SW 1271 (cell line): ENCODE data around the gene CYB561.
A peak's percentile ranks its signal among the peaks of the same experiment; 100 is the strongest.

Source experiments
- DNase-seq, 2 experiments: peaks; one replicate each; lab custom pipeline; 2025; lab: John Stamatoyannopoulos, UW

Gene CYB561

DNA sequence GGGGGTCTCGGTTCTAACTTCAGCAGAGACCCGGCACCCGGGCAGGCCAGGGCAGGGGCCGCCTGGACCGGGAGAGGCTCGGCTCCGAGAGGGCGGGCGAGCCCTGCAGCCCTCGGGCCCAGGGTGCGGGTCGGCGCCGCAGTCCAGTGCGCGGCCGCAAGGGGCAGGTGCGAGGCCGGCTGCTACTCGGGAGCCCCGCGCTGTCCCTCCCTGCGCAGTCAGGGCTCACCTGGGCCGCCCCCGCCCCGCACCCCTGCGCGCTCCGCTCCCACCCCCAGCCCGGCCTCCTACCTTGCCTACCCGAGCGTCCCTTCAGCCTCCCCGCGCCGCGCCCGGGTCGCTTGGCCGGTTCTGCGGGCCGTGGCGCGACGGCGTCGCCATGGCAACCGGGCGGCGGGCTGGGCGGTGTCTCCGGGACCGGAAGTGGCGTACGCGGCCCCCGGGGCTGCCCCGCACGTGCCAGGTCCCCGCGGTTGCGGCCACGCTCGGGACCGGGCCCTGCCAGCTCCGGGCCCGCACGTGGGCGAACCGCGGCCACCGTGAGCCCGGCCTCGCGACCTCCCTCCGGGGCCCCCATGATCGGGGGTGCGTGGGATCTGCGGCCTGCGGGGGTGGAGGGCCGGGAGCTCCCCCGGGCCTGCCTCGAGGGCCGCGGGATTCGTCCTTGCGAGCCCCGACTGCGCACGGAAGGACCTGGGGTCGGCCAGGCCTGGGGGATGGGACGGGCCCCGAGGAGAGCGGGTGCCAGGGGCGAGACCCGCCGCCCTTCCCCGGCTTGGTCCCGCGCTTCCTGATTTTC, at the start of gene CYB561:
TSS of gene CYB561 (minus strand) at position 353 of the 799 bp plus-strand sequence. CDS start 8,759 bp downstream, outside the sequence.
- DNase-seq, result peak in 1 of 2 experiments; percentile 43

DNA sequence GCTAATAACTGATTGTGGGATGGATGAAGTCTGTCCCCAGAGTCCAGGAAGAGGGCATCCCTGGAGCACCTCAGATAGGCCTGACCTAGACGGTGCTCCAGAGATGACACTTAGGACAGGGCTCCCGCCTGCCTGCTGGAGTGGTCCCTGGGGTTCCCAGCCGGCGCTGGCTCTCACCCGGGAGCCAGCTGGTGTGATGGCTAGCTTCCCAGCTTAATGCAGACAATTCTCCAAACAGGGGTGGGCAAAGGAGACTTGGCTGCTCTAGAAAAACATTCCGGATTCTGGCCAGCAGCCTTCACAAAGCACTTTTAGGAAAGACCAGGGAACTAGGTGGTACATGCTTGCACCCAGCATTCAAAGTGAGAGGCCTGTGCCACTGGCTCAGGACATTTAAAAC, 49.4 kb upstream of the CYB561 start:
- no peak for DNase-seq

DNA sequence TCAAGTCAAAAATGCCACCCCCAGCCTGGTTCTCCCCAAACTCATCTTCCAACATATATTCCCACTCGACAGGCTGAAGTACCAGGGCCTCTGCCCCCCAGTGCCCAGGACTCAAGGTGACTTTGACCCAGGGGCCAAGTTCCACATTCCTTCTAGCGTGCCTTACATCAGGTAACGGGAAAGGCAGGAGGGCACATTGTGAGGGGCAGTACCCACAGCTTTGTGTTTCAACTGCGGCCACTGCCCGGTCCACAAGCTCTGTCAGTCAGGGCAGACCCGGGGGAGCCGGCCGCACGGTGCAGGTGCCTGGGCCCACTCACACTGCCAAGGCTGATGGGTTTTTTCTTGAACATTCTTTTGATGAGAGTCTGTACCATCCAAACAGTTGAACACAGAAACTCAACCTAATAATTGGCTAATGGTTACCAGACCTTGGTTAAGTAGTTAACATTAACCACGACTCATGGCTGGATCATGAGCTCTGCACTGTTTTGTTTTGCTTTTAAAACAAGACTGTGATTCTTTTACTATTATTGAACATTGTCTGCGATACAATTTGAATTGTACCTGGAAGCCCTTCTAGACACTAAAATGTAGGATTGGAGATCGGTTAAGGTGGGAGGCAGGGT, 48.3 kb upstream of the CYB561 start:
- DNase-seq, result no peak

GRCh38 chr17:63493411-63493810, 47.3 kb upstream of the CYB561 start:
- no peak for DNase-seq

GRCh38 chr17:63492940-63493339, 46.8 kb upstream of the CYB561 start:
- DNase-seq, result no peak

DNA sequence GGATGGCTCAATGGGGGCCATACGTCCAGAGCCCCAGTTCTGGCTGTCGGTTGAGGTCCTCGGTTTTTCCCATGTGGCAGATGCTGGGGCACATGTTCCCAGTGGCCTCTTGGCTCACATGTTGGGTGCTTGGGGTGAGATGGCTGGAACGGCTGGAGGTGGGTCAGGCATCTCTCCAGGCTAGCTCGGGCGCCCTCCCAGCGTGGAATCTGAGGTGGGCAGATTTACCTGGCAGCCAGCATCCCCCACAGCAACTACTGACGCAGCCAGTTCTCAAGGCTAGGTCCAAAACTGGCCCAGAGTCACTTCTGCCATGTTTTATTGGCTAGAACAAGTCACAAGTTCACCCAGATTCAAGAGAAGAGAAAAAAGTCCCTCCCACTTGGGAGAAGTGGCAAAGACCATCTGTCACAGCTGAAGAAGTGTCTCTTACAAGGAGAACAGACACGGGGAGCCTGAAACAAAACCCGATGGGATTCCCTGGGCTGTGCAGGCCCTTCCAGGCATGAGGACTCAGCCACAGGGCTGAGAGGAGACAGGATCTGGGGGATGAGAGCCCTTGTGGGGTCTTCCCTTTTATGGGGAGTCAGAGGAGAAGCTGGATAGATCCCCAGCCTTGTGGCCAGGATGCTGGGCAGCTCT, 46.0 kb upstream of the CYB561 start:
- no peak for DNase-seq

DNA sequence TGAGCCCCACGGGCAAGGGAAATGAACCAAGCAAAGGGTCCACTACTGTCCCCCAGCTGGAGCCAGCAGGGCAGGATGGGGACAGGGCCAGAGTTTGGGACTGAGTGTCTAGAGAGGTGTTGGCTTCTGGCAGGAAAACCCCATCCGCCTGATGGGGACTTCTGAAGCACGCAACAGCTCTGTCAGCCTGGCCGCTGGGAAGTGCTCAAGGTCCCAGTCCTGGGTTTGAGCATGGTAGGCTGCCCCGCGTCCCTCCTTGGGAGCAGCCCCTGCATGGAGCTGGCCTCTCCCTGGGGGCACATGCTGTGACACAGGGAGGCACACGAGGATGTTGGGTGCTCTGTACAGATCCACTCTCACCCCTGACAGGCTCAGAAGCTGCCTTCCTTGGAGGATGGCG, 45.3 kb upstream of the CYB561 start:
- DNase-seq, result no peak

- no peak for DNase-seq
These were observed 44.8 kb upstream of the CYB561 start for GRCh38 chr17:63490858-63491400.

GRCh38 chr17:63490329-63490728, 44.2 kb upstream of the CYB561 start:
- DNase-seq, result no peak

- no peak for DNase-seq
These were observed 43.2 kb upstream of the CYB561 start for GRCh38 chr17:63489291-63489690.

DNA sequence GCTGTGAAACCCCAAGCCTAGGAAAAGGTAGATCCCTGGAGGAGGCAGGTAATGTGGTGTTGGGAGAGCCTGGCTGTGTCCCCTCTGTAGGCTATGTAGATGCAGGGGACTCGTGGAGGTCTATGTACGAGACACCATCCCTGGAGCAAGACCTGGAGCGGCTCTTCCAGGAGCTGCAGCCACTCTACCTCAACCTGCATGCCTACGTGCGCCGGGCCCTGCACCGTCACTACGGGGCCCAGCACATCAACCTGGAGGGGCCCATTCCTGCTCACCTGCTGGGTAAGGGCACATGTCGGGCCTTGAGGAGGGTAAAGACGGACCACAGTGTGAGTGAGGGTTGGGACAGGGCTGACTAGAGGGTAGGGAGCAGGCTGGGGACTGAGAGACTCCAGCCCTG, 42.7 kb upstream of the CYB561 start:
- no peak for DNase-seq

- no peak for DNase-seq
These were observed 40.9 kb upstream of the CYB561 start for GRCh38 chr17:63487014-63487339.

- no peak for DNase-seq
These were observed 40.4 kb upstream of the CYB561 start for GRCh38 chr17:63486317-63487013.

GRCh38 chr17:63483655-63484575, 37.8 kb upstream of the CYB561 start:
- no peak for DNase-seq

DNA sequence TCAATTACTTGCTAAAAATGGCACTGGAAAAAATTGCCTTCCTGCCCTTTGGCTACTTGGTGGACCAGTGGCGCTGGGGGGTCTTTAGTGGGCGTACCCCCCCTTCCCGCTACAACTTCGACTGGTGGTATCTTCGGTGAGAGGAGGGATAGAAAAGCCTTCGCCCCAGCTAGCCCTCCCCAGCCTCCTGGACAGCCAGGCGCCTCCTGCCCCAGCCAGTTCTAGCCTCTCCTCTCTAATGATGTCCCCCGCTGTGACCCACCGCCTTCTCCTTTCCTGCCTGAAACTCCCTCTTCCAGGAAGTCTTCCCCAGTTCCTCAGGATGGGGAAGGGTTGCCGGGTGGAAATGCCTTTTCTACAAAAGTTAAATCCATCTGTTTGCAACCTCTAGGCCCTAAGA, 36.9 kb upstream of the CYB561 start:
- no peak for DNase-seq

DNA sequence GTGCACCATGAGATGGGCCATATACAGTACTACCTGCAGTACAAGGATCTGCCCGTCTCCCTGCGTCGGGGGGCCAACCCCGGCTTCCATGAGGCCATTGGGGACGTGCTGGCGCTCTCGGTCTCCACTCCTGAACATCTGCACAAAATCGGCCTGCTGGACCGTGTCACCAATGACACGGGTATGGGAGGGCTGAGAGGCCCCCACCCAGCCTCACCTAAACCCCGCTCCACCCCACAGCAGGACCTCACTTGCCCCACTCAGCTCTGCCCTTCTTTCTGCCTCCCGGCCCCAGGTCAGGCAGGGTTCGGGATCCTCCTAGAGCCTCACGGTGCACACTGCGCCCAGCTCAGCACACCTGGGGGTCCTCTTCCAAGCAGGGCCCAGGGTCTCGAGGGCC, 36.4 kb upstream of the CYB561 start:
- DNase-seq, result no peak

- no peak for DNase-seq
These were observed 35.4 kb upstream of the CYB561 start for GRCh38 chr17:63481488-63481870.

DNA sequence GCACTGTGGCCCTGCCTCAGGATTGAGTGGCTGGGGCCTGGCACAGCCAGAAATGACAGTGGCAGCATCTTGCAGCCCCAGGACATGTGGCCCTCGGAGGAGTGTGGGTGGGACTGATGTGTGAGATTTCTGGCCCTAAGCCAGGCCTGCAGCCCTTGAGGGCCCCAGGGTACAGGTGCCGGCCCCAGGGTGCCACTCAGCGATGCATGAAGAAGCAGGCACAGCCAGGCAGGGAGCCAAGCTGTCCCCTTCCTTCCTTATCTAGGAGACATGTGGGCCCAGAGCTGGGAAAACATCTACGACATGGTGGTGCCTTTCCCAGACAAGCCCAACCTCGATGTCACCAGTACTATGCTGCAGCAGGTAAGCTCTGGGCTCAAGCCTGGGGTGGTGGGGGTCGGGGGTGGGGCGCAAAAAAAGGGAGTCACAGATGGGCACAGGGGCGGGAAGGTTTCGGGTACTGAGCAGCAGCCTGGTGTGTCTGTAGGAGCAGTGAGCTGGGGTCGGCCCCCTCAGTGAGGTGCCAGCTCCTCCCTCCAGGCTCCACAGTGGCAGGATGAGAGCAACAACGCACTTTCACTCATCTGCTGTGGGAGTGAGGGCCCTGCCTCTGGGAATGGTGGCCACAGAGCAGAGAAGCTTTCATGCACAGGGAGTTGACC, 34.9 kb upstream of the CYB561 start:
- DNase-seq, result no peak

DNA sequence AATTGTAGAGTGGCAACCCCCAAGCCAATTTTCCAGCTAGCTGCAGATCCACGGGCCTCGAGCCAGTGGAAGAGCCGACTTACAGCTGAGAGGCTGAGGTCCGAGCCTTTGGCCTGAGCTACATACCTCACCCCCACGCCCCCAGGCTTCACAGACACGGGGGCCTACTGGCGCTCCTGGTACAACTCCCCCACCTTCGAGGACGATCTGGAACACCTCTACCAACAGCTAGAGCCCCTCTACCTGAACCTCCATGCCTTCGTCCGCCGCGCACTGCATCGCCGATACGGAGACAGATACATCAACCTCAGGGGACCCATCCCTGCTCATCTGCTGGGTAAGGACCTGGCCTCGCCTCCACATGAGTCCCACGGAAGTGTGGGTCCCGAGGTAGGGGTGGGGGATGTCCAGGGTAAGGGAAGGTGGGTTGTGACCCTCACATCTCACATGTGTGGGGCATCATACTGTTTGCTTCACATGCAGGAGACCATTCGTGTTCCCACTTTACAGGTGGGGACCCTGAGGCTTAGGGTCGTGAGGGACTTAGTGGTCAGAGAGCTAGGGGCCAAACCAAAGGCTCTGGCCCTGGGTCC, 34.2 kb upstream of the CYB561 start:
- no peak for DNase-seq

DNA sequence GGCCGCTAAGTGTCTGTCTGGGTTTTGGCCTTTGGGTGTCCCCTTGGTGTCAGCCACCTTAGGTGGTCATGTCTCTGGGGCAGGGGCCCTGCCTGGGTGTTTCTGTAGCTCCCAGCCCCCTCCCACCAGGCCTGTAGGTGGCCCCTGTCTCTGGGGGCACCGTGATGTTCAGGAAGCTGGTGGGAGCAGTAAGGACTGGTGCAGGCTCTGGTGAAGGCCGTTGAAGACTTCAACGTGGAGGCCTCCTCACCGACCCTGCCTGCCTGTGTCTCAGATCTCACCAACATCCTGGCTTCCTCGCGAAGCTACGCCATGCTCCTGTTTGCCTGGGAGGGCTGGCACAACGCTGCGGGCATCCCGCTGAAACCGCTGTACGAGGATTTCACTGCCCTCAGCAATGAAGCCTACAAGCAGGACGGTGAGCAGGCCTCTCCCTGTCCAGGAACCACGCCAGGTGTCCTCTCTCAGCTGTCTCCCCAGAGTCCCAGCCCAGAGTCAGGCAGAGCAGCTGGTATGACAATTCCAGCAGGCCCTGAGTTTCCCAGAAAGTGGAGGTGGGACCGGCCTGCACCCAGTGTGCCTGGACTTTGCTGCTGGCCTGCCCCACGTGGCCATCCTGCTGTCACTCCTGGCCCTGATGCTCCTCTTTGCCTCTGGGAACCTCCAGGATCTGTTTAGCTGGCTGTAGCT, 33.5 kb upstream of the CYB561 start:
- DNase-seq, result no peak
